ELF-1 (cell line): ENCODE data around the gene MACROD2.

Experiments
- DNase-seq: peaks from one replicate; pipeline ENCODE4 v3.0.0-alpha.2; 2016; ENCODE audit warnings: low read depth, low spot score

The MACROD2 gene

GRCh38 chr20:15033269-15033668 is 1038.0 kb downstream of the MACROD2 start:
- DNase-seq: no peak

- DNase-seq: no peak
These were observed 1038.6 kb downstream of the MACROD2 start for GRCh38 chr20:15033891-15034290.

GRCh38 chr20:15036948-15037347 is 1041.6 kb downstream of the MACROD2 start:
- no peak for DNase-seq

- DNase-seq: peak; percentile 10
These were observed 1043.9 kb downstream of the MACROD2 start for GRCh38 chr20:15039088-15039752.

- DNase-seq: no peak
These were observed 1047.4 kb downstream of the MACROD2 start for GRCh38 chr20:15042723-15043122.

GRCh38 chr20:15045246-15045645 is 1049.9 kb downstream of the MACROD2 start:
- no peak for DNase-seq

GRCh38 chr20:15047042-15047441 is 1051.7 kb downstream of the MACROD2 start:
- DNase-seq: no peak

GRCh38 chr20:15047601-15048000 is 1052.3 kb downstream of the MACROD2 start:
- no peak for DNase-seq

- no peak for DNase-seq
These were observed 1060.9 kb downstream of the MACROD2 start for GRCh38 chr20:15056246-15056645.

GRCh38 chr20:15058841-15059240 is 1063.5 kb downstream of the MACROD2 start:
- no peak for DNase-seq

- no peak for DNase-seq
These were observed 1064.1 kb downstream of the MACROD2 start for GRCh38 chr20:15059438-15059837.

- no peak for DNase-seq
These were observed 1065.1 kb downstream of the MACROD2 start for GRCh38 chr20:15060265-15061060.

- no peak for DNase-seq
These were observed 1065.7 kb downstream of the MACROD2 start for GRCh38 chr20:15061061-15061430.

GRCh38 chr20:15061955-15062354 is 1066.6 kb downstream of the MACROD2 start:
- DNase-seq: peak; percentile 53

GRCh38 chr20:15063081-15063480 is 1067.8 kb downstream of the MACROD2 start:
- no peak for DNase-seq

GRCh38 chr20:15064741-15065140 is 1069.4 kb downstream of the MACROD2 start:
- no peak for DNase-seq

- no peak for DNase-seq
These were observed 1070.5 kb downstream of the MACROD2 start for GRCh38 chr20:15065794-15066193.

- no peak for DNase-seq
These were observed 1073.2 kb downstream of the MACROD2 start for GRCh38 chr20:15068486-15068885.

GRCh38 chr20:15069355-15069754 is 1074.0 kb downstream of the MACROD2 start:
- peak; percentile 10 for DNase-seq

- DNase-seq: no peak
These were observed 1075.9 kb downstream of the MACROD2 start for GRCh38 chr20:15071085-15071808.

- DNase-seq: no peak
These were observed 1077.0 kb downstream of the MACROD2 start for GRCh38 chr20:15072316-15072715.

GRCh38 chr20:15075586-15075985 is 1080.3 kb downstream of the MACROD2 start:
- DNase-seq: no peak

GRCh38 chr20:15076785-15077184 is 1081.5 kb downstream of the MACROD2 start:
- DNase-seq: no peak
